HG02588 (cell line): ENCODE data around the gene IGLL5.
"Not testable (repeated sequence)": the region's sequence is repeated elsewhere in the genome, so short reads cannot be mapped to it uniquely, and the experiment has no call there.

ENCODE experiments used
- ATAC-seq: cut with Tn5 transposase; IDR thresholded peaks from one replicate; pipeline ENCODE4 v1.9.1; 2021; ENCODE audit warnings: mild to moderate bottlenecking, moderate library complexity; ENCODE audit not compliant: unreplicated experiment

Gene IGLL5

DNA sequence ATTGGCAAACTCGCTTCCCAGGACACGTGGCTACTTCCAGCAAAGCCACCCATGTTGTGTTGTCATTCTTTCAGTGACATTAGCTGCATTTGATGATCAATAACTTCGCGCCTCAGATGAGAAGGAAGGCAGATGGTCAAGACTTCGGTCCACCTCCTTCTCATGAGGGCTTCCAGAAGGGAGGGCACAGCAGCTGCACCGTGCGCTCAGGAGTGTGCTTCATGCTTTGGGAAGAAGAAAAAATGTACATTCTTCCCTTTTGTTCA, 25.3 kb downstream of the IGLL5 start:
- ATAC-seq, result no peak

DNA sequence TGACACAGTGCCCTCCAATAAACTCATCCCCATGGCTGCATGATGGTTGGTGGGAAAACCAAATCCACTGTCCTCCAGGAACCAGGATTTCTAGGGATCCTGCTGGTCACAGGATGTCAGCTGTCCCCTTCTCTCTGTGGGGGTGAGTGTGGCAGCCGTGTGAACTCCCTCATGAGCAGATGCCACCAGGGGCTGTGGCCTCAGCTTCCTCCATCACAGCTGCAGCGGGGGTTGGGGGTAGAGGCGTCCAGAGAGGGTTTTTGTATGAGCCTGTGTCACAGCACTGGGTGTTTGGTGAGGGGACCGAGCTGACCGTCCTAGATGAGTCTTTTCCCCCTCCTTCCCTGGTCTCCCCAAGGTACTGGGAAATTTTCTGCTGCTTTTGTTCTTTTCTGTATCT, 26.4 kb downstream of the IGLL5 start:
- ATAC-seq, result no peak

DNA sequence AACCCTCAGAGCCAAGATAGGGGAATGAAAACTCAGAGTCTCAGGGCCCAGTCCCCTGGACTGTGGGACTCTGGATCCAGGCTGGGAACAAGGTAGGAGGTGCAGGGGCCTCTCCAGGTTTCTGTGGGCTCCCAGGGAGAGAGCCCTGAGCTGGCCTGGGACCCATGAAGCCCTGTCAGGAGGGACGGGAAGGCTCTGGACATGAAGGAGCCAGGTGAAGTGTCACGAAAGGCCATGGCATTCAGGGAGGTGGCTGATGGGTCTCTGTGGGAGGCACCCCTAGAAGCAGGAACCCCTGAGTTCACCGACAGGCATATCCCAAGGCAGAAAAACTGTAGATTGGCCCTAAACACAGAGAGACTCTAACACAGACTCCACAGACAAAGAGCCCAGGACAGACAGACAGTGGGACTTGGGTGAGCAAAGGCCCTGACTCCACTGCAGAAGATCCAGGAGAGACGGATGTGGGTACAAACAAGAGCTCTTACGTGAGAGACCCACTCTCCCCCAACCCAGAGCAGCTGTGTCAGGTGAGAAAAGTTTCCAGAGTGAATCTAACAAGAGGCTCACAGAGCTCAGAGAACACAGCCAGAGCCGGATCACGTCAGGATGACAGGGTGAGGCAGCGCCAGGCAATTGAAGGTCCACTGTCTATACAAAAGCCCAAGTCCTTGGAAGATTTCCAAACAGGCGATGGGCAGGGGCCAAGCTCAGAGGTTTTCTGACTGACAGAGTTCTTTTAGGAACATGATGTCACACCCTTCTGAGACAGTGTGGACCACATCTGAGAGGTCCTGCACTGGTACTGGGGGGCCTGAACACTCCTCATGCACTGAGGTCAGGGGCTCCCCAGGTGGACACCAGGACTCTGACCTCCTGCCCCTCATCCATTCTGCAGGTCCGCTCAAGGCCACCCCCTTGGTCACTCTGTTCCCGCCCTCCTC, 27.4 kb downstream of the IGLL5 start:
- no peak for ATAC-seq

DNA sequence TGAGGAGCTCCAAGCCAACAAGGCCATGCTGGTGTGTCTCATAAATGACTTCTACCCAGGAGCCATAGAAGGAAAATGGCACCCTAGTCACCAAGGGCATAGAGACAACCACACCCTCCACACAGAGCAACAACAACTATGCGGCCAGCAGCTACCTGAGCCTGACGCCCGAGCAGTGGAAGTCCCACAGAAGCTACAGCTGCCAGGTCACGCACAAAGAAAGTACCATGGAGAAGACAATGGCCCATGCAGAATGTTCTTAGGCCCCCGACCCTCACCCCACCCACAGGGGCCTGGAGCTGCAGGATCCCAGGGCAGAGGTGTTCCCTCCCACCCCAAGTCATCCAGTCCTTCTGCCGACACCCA, 28.0 kb downstream of the IGLL5 start:
- ATAC-seq, result no peak

DNA sequence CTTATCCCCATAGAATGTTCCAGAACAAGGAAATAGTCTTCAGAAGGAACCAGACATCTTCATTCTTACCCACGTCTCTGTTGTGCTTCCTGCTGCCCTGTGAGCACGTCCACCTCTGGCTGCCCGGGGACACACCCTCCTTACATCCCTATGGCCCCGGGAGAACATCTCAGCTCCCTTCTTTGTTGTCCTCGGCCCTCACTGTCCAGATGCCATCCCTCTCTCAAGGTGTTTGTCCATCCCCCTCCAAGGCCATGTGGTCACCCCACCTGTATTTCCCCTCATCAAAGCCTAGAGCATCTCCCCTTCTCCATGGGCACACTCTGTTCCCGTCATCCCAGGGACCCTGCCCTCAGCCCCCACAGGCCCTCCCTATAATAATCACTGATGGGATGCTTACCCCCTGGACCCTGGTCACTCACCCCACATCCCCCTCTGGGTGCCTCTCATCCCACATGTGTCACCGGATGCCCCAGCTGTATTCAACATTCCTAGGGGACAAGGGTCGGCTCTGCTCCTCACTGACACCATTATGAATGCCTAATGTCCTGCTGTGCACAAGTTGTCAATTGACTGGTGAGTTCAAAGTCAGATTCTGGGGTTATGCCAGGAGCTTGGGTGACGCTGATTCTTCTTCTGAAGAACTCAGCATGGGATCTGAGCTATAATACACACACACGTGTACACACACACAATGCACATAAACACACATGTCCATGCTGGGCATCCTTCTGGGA, 28.8 kb downstream of the IGLL5 start:
- ATAC-seq, result no peak

DNA sequence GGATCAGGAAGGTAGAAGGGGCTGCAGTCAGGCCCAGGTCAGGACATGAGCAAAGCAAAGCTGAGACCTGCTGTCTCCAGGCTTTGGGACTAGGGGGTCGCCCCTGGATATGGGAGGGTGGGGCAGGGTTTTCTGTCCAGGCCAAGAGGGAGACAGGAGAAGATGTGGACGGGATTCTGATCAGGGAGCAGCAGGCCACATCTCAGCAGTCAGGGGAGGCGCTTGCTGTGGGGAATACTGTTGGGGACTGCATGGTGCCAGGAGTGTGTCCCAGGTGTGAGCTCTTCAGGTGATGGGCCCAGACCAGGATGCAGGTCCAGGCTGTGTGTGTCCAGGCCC, 29.3 kb downstream of the IGLL5 start:
- no peak for ATAC-seq

DNA sequence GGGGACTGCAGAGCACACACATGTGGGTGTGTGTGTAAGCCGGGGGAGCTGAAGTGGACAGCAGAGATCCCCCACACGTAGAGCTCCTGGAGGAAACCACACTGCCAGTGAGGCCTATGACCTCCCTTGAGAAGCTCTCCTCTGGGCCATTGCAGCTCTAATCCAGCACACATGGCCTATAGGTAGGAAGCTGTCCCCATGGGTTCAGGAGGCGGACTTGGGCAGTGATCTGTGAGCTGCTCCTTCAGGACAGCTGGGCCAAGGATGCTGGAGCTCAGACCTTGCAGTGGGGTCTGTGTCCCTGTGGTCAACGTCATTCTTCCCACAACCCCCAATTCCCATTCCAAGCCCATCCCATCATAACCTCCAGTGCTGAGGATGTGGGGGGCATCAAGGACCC, 29.8 kb downstream of the IGLL5 start:
- ATAC-seq, result no peak

DNA sequence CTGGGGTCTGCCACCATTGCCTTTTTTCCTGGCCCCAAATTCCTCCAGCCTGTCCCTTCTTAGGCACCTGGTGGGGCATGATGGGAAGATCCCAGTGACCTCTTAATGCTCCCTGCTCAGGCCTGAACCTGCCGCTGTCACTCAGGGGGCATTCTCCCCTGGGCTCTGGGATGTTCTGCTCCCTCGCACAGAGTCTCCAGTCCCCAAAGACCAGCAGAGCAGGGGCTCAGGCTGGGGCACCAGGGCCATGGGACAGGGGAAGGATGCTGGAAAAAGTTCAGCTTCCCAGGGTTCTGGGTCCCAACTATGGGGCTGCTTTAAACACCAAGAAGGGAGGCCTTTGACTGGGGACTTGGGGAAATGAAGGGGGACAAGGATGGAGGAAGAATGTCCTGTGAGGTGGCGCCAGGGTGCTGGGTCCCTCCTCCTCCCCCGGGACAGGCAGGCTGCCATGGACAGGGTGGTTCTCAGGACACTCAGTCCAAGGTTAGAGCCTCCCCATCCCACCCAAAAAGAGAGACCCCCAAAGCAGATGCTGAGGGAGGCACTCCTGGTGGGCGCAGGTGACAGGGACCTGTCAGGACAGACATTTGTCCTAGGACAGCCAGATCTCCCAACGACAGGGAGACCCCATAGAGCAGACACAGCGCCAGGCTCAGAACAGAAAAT, 30.8 kb downstream of the IGLL5 start:
- no peak for ATAC-seq

DNA sequence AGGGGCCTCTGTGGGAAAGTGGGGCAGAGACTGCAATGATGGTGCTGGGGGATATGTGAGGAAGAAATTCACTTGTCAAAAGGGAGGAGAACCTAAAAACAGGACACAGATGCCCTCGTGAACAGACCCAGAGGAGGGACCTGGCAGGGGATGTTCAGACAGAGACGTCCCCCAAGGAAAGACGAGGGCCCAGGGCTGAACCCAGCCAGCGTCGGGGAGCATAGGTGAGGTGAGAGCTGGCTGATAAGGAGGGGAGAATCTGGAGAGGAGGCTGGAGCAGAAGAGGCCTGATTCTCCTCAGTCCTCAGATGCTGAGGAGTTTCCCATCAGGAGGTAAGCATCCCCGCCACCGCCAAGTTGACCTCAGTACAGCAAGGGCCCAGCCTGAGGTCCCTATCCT, 31.4 kb downstream of the IGLL5 start:
- no peak for ATAC-seq

DNA sequence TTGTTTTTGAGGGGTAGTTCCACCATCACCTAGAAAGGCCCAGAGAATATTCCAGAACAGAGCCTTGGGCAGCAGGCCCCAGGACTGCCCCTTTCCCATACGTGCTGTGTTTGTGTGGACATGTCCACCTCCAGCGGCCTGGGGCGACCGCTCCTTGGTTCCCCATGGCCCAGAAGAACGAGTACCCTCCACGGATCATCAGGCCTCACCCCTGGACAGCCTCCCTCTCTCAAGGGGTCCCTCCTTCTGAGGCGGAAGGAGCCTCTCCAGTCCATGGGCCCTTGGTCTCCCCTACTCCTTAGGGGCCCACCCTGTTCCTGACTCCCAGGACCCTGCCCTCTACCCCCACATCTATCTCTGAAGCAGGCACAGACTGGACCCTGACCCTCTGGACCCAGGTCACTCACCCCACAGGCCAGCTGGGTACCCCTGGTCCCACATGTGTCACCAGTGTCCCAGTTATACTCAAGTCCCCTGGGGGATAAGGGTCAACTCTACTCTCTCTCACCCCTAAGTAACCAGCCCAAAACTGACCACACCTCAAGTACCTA, 32.6 kb downstream of the IGLL5 start:
- ATAC-seq, result no peak

DNA sequence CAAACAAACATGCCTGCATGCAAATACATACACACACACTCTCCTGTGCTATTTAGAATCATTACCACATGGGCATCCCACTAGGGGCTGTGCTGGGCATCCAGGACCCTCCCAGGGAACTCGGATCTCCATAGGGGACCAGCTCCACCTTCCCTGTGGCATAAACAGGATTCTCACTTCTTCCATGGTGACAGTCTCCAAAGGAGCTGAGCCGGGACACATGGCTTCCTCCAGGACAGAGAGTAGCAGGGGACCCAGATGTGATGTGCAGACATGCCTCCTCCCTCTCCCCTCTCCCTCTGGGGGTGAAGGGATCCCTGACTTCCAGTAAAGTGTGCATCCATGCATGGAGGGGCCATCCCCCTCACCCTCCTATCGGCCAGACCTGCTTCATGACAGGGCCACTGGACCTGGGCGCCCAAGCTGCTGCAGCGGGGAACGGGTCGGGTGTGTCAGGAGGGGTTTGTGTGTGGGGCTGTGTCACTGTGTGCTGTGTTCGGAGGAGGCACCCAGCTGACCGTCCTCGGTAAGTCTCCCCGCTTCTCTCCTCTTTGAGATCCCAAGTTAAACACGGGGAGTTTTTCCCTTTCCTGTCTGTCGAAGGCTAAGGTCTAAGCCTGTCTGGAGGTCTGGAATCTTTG, 33.4 kb downstream of the IGLL5 start:
- ATAC-seq, result no peak

DNA sequence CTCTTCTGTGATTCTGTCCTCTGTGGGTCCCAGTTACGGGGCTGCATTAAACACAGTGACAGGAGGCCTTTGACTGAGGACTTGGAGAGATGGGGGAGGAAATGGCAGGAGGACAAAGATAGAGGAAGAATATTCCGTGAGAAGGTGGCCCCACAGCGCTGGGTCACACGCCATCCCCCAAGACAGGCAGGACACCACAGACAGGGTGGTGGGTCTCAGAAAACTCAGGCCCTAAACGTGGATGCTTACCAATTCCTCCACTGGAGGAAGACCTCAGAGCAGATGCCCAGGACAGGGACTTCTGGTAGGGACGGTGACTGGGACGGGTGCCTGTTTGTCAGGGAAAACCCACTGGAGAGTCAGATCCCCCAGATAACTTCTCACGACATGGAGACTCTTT, 34.0 kb downstream of the IGLL5 start:
- ATAC-seq, result no peak

DNA sequence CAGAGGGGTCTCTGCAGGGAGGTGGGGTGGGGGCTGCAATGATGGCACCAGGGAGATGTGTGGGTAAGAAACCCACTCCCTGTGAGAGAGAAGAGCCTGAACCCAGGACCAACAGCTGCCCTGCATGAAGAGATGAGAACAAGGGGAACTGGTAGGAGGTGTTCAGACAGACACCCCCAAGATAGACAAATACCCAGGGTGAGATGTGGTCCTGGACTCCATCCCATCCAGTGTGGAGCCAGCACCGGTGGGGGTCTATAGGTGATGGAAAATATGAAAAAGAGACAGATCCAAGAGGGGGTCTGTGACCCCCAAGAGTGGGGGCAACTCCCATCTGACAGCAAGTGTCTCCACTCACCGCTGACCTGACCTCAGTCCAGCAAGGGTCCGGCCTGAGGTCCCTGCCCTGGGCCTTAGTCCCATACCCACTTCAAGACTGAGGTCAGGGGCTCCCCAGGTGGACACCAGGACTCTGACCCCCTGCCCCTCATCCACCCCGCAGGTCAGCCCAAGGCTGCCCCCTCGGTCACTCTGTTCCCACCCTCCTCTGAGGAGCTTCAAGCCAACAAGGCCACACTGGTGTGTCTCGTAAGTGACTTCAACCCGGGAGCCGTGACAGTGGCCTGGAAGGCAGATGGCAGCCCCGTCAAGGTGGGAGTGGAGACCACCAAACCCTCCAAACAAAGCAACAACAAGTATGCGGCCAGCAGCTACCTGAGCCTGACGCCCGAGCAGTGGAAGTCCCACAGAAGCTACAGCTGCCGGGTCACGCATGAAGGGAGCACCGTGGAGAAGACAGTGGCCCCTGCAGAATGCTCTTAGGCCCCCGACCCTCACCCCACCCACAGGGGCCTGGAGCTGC, 34.7 kb downstream of the IGLL5 start:
- not testable (repeated sequence) for ATAC-seq

DNA sequence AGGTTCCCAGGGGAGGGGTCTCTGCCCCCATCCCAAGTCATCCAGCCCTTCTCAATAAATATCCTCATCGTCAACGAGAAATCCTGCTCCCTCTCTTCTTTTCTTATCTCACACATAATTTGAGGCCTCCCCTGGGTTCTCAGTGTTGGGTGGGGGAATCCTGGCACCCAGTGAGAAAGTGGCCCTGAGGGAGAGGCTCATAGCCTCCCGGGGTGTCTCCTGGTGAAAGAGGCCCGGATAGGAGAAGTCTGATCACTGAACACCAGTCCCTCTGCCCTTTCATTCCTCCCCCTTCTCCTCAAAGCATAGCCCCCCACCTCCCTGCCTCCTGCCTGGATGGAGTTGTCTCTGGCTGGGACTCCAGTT, 35.3 kb downstream of the IGLL5 start:
- ATAC-seq, result no peak

DNA sequence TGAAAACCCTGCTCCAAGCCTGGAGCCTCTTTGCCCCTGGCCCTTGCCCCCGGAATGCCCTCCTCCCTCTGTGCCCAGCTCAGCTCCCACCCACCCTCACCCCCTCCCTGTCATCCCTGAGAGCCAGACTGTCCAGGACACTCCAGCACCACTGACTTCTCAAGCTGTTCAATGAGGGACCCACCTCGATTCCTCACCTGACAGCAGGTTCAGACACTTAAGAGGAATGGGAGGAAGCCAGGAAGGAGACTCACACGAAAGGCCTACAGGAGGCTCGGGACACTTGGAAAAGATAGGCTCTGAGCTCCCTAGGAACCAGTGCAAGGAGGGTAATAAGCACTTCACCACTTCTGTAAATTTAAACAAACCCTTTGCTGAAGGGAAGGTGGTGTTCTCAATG, 35.8 kb downstream of the IGLL5 start:
- ATAC-seq, result no peak

DNA sequence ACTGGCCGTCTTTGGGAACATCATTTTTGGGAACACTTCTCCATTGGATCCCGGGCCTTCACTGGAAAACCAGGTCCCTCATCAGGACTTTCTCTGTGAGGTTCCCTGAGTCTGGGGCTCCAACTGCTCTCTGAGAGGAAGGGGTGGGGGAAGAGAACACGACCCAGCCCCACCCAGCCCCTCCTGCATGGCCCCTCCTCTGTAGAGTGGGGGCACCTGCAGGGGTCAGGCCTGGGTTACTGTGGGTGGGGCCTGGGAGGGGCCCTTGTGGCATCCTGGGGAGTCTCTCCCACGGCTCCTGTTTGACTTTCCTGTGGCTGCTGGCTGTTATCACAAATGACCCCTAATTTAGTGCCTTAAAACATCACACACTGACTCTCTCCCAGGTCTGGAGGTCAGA, 36.3 kb downstream of the IGLL5 start:
- no peak for ATAC-seq

DNA sequence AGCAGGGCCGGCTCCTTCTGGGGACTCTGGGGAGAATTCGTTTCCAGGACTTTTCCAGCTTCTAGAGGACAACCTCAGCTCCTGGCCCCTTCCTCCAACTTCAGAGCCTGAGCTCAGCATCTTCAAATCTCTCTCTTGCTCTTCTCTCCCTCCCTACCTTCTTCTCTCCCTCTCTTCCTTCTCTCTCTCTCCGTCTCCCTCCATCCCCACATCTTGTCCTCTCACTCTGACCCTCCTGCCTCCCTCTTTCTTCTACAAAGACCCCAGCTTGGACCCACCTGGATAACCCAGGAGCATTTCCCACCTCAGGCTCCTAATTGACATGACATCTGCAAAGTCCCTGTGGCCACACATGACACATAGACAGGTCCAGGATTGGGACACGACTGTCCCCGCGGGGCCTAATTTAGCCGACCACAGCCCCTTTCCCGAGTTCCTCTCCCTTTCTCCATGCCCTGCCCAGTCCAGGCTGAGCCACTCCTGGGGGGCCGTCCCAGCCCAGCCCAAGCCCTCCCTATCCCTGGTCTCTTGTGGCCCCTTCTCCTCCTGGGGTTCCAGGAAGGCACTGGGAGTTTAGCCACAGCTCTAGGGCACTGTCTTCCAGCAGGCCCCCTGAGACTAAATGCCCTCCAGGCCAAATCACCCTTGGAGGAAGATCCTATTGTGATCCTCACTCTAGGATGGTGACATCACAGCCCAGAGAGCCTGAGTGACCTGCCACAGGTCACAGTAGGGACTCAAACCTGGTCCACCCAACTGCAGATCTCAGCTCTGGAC, 36.9 kb downstream of the IGLL5 start:
- ATAC-seq, result no peak

DNA sequence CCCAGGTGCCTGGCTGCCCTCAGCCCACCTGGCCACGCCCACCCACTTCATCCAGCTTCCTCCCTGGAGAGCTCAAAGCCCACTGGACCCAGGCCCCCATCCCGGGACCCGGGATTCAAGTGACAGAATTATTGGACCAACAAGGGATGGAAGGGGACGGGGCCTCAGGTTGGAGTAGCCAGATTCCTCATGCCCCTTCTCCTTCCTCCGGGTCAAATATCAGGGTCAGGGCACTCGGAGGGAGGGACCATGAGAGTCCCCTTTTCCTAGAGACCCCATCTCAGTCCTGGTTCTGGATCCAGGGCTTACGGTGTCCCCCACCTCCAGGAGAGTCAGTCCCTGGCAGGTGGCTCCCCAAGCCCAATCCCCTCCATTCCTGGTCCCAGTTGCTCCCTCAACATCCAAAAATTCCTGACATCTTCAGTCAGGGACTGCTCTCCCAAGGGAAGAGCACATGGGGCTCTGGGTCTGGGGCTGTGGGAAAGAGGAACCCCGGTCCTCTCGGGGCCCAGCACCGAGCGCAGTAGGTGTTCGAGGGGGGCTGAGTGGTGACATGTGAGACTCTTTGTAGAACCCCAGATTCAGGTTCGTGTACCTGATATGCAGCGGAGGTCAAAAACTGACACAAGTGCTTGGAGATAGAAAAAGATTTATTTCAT, 37.7 kb downstream of the IGLL5 start:
- no peak for ATAC-seq

DNA sequence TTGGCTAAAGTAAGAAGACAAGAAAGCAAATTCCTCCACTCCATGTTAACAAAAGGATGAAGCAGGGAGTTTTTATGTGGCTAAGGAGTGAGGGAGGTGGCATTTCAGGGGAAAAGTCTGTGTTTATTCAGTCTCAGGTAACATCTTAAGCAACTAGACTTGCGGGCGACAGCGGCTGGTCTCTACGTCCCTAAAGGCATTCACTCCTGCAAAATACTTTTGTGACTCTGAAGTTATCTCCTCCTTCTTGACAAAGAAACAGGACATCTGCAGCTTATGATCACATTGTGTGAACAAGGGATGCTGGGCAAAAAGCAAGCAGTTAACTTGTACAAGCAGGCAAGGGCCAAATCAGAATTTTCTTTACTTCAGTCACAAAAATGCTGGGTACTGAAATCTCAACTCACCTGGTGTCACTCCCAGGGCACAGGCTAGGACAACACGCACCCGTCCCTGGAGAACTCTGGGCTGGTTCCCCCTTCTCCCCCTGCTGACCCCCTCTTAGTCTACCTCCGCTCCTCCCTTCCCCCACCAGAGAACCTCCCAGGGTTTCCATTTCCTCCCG, 38.3 kb downstream of the IGLL5 start:
- ATAC-seq, result no peak
